ENCODE measurements around the gene JAKMIP1.

DNA sequence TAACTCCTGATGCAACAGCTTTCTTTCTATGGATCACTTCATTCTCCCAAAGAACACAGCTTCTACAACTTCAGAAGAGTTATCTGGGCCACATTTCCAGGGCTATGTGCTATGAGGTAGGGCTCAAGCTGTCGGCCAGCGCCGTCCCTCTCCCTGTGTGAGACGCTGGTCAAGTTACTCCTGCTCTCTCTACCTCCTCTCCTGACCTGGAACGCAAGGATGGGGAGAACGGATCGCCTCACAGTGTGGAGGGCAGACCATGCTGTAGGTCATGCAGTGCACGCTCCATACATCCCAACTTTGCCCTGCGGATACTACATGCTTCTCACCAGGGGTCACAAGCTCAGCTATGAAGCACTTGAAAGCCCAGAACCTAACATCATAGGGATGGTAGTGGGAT is 42.4 kb downstream of the JAKMIP1 start:
- TF ChIP-seq FOXM1 (IDR thresholded peaks at IDR 0.05; ENCODE audit: borderline replicate concordance) = no peak
- no peak for TF ChIP-seq FOXA1 (IDR thresholded peaks at IDR 0.05)
- TF ChIP-seq CTBP1 (IDR thresholded peaks at IDR 0.05; ENCODE audit: borderline replicate concordance) = no peak
- TF ChIP-seq SP1 (IDR thresholded peaks at IDR 0.05) = no peak
- no peak for TF ChIP-seq NFRKB (IDR thresholded peaks at IDR 0.05)
- TF ChIP-seq SUZ12 (IDR thresholded peaks at IDR 0.05) = no peak
- no peak for TF ChIP-seq ARNT (IDR thresholded peaks at IDR 0.05)
- no peak for TF ChIP-seq BHLHE40 (IDR thresholded peaks at IDR 0.05; ENCODE audit: borderline replicate concordance)
- no peak for TF ChIP-seq ZNF384 (IDR thresholded peaks at IDR 0.05)
